Esophagus muscularis mucosa (tissue), 3 donors: ENCODE results near the gene GRHL3.

Experiments used
- CTCF ChIP-seq, 3 experiments: fragments of 200-600 bp in 2 of 3; fragments of 450-650 bp in 1 of 3; sonication (generic) in 2 of 3; IDR thresholded peaks; one replicate each; pipeline ENCODE4 v1.5.1; 2017 to 2019; ENCODE audit warnings: antibody characterized with exemption in 3 of 3, mild to moderate bottlenecking in 2 of 3, moderate library complexity in 1 of 3
- POLR2A ChIP-seq: fragments of 450-650 bp; IDR thresholded peaks from one replicate; pipeline ENCODE4 v1.6.1; 2017; ENCODE audit warnings: antibody characterized with exemption, moderate library complexity, mild to moderate bottlenecking, low read depth

DNA sequence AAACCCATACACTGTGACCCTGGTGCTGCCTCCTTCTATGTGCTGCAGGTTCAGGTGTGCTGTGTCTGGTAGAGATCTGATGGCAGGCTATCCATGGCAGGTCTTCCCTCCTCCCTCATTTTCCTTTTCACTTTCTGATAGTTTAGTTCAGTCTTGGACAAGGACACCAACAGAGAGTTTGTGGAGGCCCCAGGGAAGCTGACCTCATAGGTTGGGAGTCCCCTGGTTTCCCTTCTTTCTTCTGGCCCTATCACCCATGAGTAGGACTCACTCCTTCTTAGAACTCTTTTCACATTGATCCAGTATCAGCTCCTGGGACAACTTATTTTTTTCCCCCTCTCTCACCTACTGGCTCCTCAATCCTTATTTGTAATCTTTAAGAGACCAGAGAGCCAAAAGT lies 8.3 kb downstream of the GRHL3 start:
- TF ChIP-seq CTCF (IDR thresholded peaks at IDR 0.05) (no peak), POLR2A (no peak)
